ENCODE measurements around the gene COX6A2. TPM values are rescaled to one million over a fixed set of nuclear protein-coding genes. Genes with fewer than 3 reads are reported as not detected.
"Not testable (repeated sequence)": the region's sequence is repeated elsewhere in the genome, so short reads cannot be mapped to it uniquely, and the experiment has no call there.

COX6A2 gene
- total RNA-seq, 1 donor = not detected

DNA sequence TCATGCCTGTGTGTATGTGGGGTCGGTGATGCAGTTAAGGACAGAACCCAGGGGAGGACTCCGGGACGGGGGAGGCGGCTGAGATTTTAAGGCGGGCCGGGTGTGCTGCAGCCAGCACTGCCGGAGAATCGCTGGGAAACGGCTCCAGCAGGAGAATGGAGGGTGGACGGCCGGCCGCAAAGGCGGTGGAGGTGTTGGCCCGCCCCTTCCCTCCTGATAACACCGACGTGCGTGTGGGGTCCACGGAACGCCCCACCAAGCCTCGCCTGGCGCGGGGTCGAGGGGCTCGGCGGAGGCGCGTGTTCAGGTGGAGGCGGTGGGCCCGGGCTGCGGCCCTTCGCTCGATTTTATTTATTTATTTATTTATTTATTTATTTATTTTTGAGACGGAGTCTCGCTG lies 13.8 kb upstream of the COX6A2 start:
- peak overlapping the region; percentile 95 for H3K4me2 ChIP-seq (ENCODE audit: insufficient read depth, low read length)
- no peak for DNase-seq (ENCODE audit: insufficient read length, low spot score, missing footprints)
- H3K4me1 ChIP-seq (ENCODE audit: insufficient read depth, low read length) = no peaks in the 10 kb centered on the region
- no peak overlapping the region for H2AFZ ChIP-seq (ENCODE audit: low read length)
- H3K79me2 ChIP-seq (ENCODE audit: insufficient read depth, low read length) = no peaks in the 10 kb centered on the region
- H3K27ac ChIP-seq (ENCODE audit: low read depth, low read length) = no peak overlapping the region
- H3K27me3 ChIP-seq (ENCODE audit: insufficient read depth, low read length) = no peaks in the 10 kb centered on the region
- H3K4me3 ChIP-seq (ENCODE audit: insufficient read depth, low read length) = peak overlapping the region; percentile 87
- no peaks in the 10 kb centered on the region for H3K9me3 ChIP-seq (ENCODE audit: low read depth, low read length)
- no peaks in the 10 kb centered on the region for H4K20me1 ChIP-seq (ENCODE audit: insufficient read depth, low read length)
- TF ChIP-seq, protein P1, sequence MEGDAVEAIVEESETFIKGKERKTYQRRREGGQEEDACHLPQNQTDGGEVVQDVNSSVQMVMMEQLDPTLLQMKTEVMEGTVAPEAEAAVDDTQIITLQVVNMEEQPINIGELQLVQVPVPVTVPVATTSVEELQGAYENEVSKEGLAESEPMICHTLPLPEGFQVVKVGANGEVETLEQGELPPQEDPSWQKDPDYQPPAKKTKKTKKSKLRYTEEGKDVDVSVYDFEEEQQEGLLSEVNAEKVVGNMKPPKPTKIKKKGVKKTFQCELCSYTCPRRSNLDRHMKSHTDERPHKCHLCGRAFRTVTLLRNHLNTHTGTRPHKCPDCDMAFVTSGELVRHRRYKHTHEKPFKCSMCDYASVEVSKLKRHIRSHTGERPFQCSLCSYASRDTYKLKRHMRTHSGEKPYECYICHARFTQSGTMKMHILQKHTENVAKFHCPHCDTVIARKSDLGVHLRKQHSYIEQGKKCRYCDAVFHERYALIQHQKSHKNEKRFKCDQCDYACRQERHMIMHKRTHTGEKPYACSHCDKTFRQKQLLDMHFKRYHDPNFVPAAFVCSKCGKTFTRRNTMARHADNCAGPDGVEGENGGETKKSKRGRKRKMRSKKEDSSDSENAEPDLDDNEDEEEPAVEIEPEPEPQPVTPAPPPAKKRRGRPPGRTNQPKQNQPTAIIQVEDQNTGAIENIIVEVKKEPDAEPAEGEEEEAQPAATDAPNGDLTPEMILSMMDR (IDR thresholded peaks at IDR 0.05; ENCODE audit: extremely low read depth, low read depth, low read length) = no peak
- H3K36me3 ChIP-seq (ENCODE audit: insufficient read depth, low read length) = no peaks in the 10 kb centered on the region

DNA sequence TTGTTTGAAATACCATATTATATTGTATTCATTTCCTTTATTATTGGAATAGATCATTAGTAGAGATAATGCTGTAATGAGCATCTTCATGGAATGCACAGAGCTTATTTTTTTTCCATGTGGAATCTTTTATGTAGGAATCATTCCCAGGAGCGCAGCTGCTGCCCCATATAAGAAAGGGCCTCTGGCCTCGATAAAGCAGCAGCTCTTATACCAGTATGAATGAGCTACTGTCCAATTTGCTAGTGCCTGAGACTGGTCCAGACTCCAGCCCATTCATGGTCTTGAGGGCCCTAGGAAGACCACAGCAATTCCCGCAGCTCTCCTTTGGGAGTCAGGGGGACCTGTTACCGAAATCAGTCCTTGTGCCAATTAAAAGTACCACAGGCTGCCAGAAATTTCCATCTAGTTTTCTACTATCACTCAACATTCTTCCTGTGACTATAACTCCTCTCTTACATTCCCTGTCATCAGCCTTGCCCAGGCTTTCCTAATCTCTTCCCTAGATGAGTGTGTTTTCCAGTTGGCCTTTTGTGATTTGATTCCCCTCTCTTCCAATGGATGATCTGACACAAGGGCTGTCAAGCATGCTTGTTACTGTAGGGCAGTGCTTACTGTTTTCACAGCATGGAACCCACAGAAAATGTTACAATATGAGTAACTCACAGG lies 12.5 kb upstream of the COX6A2 start:
- no peaks in the 10 kb centered on the region for H3K9me3 ChIP-seq (ENCODE audit: low read depth, low read length)
- TF ChIP-seq, protein P1 (IDR thresholded peaks at IDR 0.05; ENCODE audit: extremely low read depth, low read depth, low read length) = no peak
- no peaks in the 10 kb centered on the region for H3K4me1 ChIP-seq (ENCODE audit: insufficient read depth, low read length)
- no peaks in the 10 kb centered on the region for H3K27me3 ChIP-seq (ENCODE audit: insufficient read depth, low read length)
- DNase-seq (ENCODE audit: insufficient read length, low spot score, missing footprints) = no peak
- H2AFZ ChIP-seq (ENCODE audit: low read length) = no peak overlapping the region
- no peaks in the 10 kb centered on the region for H3K36me3 ChIP-seq (ENCODE audit: insufficient read depth, low read length)
- no peaks in the 10 kb centered on the region for H3K79me2 ChIP-seq (ENCODE audit: insufficient read depth, low read length)
- no peak overlapping the region for H3K4me3 ChIP-seq (ENCODE audit: insufficient read depth, low read length)
- no peak overlapping the region for H3K27ac ChIP-seq (ENCODE audit: low read depth, low read length)
- no peak overlapping the region for H3K4me2 ChIP-seq (ENCODE audit: insufficient read depth, low read length)
- H4K20me1 ChIP-seq (ENCODE audit: insufficient read depth, low read length) = no peaks in the 10 kb centered on the region

DNA sequence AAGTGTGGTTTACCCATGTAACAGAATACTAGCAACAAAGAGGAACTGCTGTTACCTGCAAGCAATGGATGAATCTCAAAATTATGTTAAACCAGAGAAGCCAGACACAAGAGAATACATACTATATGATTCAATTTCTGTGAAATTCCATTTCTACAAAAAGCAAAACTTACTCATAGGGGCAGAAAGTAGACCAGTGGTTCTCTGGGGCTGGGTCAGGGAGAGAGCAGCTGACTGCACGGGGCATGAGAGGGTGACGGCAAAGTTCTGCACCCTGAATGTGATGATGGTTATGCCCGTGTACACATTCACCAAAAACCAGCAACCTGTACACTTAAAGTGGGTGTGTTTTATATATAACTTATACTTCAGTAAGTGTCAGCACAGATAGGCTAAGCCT lies 11.4 kb upstream of the COX6A2 start:
- TF ChIP-seq, protein P1 (IDR thresholded peaks at IDR 0.05; ENCODE audit: extremely low read depth, low read depth, low read length) = no peak
- H4K20me1 ChIP-seq (ENCODE audit: insufficient read depth, low read length) = no peaks in the 10 kb centered on the region

DNA sequence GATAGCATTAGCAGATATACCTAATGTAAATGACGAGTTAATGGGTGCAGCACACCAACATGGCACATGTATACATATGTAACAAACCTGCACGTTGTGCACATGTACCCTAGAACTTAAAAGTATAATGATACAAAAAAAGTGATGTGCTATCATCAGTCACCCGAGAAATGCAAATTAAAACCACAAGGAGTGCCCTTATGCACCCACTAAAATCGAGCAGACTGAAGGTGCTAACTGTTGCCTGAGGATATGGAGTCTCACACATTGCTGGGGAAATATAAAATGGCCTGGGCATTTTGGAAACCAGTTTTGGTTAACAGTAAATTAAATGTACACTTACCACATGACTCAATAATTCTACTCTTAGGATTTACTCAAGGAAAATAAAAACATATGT lies 10.9 kb upstream of the COX6A2 start:
- H3K79me2 ChIP-seq (ENCODE audit: insufficient read depth, low read length); H3K36me3 ChIP-seq (ENCODE audit: insufficient read depth, low read length); H3K27me3 ChIP-seq (ENCODE audit: insufficient read depth, low read length); H3K4me1 ChIP-seq (ENCODE audit: insufficient read depth, low read length); DNase-seq (ENCODE audit: insufficient read length, low spot score, missing footprints); H3K4me2 ChIP-seq (ENCODE audit: insufficient read depth, low read length); H4K20me1 ChIP-seq (ENCODE audit: insufficient read depth, low read length); H3K9me3 ChIP-seq (ENCODE audit: low read depth, low read length); H3K27ac ChIP-seq (ENCODE audit: low read depth, low read length); H3K4me3 ChIP-seq (ENCODE audit: insufficient read depth, low read length); H2AFZ ChIP-seq (ENCODE audit: low read length): not testable (repeated sequence)

More for the DNA sequence above, 11.4 kb upstream of the COX6A2 start:
- Histone ChIP-seq H2AFZ (ENCODE audit: low read length) (no peak overlapping the region), H3K79me2 (ENCODE audit: insufficient read depth, low read length) (no peaks in the 10 kb centered on the region), H3K4me1 (ENCODE audit: insufficient read depth, low read length) (no peaks in the 10 kb centered on the region), H3K27ac (ENCODE audit: low read depth, low read length) (no peak overlapping the region), H3K4me2 (ENCODE audit: insufficient read depth, low read length) (no peak overlapping the region), H3K36me3 (ENCODE audit: insufficient read depth, low read length) (no peaks in the 10 kb centered on the region), H3K9me3 (ENCODE audit: low read depth, low read length) (no peaks in the 10 kb centered on the region), H3K4me3 (ENCODE audit: insufficient read depth, low read length) (no peak overlapping the region), H3K27me3 (ENCODE audit: insufficient read depth, low read length) (no peaks in the 10 kb centered on the region)
- DNase-seq (ENCODE audit: insufficient read length, low spot score, missing footprints) = no peak

All from osteoblast (primary cell).